ENCODE results near the gene NMNAT1.
"Not testable (repeated sequence)": the region's sequence is repeated elsewhere in the genome, so short reads cannot be mapped to it uniquely, and the experiment has no call there.

Gene NMNAT1

DNA sequence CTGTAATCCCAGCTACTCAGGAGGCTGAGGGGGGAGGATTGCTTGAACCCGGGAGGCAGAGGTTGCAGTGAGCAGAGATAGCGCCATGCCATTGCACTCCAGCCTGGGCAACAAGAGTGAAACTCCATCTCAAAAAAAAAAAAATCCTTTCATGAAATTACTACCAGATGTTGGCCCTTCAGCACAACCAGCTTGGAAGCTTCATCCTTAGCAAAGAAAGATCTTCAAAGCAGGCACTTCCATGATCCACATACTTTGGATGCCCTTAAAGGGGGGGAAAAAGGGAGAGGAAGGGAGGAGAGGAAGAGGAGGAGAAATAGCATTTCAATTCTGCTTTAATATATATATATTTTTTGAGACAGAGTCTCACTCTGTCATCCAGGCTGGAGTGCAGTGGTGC lies 77.4 kb downstream of the NMNAT1 start:
- not testable (repeated sequence) for FAIRE-seq

DNA sequence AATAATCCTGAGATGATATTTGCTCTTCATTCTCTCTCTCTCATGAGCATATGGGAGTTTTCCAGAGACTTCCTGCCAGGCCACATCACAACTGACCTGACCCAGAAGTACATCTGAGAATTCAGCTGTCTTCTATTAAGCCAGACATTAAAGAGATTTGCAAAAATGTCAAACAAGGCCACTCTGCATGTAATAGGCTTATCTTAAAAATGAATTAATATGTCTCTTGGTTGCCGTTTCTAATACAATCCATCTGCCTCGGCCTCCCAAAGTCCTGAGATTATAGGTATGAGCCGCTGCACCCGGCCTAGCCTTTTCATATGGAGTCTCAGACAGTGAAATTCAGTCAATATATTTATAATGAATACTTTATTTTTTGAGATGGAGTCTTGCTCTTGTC lies 78.7 kb downstream of the NMNAT1 start:
- FAIRE-seq: not testable (repeated sequence)

DNA sequence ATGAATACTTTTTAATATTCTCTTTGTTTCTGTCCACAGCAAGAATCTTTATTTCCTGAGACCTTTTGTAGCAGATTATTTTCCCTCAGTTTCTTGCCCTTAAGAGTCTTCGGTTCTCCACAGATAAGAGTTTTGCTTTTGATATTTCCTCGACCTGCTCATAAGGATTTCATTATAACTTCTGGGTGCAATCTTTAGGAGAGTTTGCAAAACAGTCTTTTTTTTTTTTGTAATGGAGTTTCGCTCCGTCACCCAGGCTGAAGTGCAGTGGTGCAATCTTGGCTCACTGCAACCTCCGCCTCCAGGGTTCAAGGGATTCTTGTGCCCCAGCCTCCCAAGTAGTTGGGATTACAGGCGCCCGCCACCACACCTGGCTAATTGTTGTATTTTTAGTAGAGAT lies 79.4 kb downstream of the NMNAT1 start:
- no peak for FAIRE-seq

DNA sequence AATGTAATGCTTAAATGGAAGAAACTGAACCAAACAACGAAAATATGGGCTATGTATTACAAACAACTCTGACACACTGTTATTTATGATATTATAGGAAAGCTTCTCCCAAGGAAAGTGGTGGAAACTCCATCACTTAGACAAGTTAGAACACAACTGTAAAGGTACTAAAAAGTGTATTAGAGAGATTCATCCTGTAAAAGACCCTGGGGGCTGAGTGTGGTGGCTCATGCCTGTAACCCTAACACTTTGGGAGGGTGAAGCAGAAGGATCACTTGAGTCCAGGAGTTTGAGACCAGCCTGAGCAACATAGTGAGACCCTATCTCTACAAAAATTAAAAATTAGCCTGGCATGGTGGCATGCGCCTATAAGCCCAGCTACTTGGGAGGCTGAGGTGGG lies 82.1 kb downstream of the NMNAT1 start:
- FAIRE-seq: no peak

DNA sequence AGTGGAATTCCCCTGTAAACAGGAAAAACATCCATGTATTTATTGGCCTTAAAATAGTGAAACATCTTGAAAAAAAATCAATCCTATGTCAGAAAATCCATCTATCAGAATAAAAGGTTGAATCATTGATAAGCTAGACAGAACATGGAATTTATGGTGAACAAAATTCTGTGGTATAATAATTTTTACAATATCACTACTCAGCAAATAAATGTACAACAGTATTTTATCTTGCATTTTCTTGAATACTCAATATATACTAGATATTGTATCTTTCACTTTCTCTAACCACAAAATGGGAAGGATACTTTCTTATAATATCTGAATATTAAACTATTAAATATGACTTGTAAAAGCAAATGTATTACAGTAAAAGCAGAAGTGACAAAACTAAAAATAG lies 83.8 kb downstream of the NMNAT1 start:
- FAIRE-seq: no peak

DNA sequence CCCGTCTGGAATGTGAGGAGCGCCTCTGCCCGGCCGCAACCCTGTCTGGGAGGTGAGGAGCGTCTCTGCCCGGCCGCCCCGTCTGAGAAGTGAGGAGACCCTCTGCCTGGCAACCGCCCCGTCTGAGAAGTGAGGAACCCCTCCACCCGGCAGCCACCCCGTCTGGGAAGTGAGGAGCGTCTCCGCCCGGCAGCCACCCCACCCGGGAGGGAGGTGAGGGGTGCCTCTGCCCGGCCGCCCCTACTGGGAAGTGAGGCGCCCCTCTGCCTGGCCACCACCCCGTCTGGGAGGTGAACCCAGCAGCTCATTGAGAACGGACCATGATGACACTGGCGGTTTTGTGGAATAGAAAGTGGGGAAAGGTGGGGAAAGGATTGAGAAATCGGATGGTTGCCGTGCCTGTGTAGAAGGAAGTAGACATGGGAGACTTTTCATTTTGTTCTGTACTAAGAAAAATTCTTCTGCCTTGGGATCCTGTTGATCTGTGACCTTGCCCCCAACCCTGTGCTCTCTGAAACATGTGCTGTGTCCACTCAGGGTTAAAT lies 85.8 kb downstream of the NMNAT1 start:
- FAIRE-seq: not testable (repeated sequence)

DNA sequence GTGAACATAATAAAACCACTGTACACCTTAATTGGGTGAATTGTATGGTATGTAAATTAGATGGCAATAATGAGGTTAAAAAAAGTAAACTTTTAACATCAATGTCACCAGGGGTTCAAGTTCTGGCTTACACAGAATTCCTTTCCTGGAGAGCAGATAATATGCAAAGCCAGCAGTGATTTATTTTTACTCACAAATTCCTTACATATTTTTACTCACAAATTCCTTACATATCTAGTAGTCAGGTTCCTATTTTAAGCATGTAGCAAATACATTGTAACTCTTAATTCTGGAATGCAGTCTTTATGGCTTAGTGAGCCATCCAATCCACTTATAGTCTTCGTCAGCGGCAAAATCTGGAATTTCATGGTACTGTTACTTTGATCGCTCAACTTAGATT lies 88.2 kb downstream of the NMNAT1 start:
- FAIRE-seq: peak; percentile 99

DNA sequence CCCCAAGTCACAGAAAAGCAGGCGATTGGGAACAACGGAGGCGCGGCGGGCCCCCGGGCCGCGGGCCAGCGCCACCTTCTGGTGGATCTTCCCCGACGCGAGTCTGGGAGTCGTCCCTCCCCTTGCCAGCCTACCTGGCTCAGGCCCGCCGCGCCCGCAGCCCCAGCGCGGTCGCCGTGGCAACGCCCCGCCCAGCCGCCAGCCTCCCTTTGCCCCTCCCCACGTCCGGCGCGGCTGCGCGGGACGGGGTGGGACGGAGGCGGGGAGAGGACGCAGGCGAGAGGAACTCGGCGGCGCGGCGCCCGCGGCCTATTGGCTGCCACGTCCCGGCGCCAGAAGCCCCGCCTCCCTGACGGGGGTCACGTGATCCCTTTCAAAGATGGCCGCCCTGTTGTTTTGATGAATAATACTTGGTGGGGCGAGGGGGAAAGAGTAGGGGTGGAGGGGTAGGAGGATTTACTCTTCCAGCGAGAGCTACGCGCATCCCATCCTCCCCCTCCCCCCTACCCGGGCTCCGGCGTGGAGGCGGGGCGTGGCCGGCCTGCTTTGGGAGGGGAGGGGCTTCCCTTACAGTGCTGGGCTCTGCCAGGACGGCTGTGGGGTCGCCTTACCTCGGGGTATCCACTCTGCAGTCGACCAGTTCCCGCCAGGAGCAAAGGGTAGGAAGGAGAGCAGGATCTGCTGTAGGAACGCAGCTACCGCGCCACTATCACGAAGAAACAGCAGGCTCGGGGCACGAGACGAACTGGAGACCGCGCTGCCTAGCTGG lies 89.5 kb downstream of the NMNAT1 start, which contains the start of gene UBE4B:
TSS of gene UBE4B (plus strand) at position 369 of the 769 bp plus-strand sequence. CDS start 713 bp downstream, outside the sequence.
- peak; percentile 97 for FAIRE-seq

DNA sequence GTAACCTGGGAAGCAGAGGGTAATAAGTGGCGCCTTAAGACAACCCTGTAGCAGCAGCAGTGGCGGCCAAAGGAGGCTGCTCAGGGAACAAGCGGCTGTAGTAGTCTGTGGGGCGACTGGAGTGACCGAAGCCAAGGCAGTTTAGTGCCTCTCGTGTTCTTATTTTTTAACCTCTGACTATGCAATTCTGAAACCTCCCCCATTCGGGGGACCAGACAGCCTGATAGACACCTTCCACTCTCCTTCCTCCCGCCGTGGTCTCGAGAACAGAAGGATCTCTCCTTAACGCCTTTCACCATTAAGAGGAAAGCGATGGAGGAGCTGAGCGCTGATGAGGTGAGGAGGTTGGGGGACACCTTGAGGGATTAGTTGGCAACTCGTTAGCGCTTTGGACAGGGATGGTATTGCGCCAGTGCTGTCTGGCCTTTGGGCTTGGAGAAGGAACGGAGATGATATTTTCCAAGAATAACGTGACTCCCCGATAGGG lies 90.1 kb downstream of the NMNAT1 start:
- FAIRE-seq: no peak

Measured in G401.6 (cell line).